Loucy (cell line): Measurements from ENCODE around the gene ABCC4.

Experiments
- H2AFZ ChIP-seq: fragments of 200-600 bp; sonication (generic); 2 replicates; pipeline ENCODE4 v1.6.0; 2016; ENCODE audit warnings: antibody characterized with exemption, mild to moderate bottlenecking, low read length, moderate library complexity
- H3F3A ChIP-seq: fragments of 200-600 bp; 2 replicates; pipeline ENCODE4 v1.6.0; 2016; ENCODE audit warnings: antibody characterized with exemption, low read depth, mild to moderate bottlenecking
- H3K27me3 ChIP-seq: fragments of 200-600 bp; sonication (generic); 2 replicates; pipeline ENCODE4 v1.6.1; 2014; ENCODE audit warnings: low read length, mild to moderate bottlenecking; ENCODE audit not compliant: insufficient read depth, poor library complexity, severe bottlenecking
- H3K36me3 ChIP-seq: fragments of 200-600 bp; sonication (generic); 2 replicates; pipeline ENCODE4 v1.6.1; 2016; ENCODE audit warnings: low read length; ENCODE audit not compliant: insufficient read depth
- H3K4me1 ChIP-seq: fragments of 200-600 bp; sonication (generic); 2 replicates; pipeline ENCODE4 v1.5.1; 2014; ENCODE audit warnings: low read length, mild to moderate bottlenecking; ENCODE audit not compliant: insufficient read depth, poor library complexity, severe bottlenecking
- H3K4me2 ChIP-seq: fragments of 200-600 bp; sonication (generic); 2 replicates; pipeline ENCODE4 v1.6.0; 2014; ENCODE audit warnings: antibody characterized with exemption, low read length, low read depth, mild to moderate bottlenecking; ENCODE audit not compliant: poor library complexity, severe bottlenecking
- H3K4me3 ChIP-seq: fragments of 200-600 bp; sonication (generic); 2 replicates; pipeline ENCODE4 v1.5.1; 2014; ENCODE audit warnings: low read length, mild to moderate bottlenecking, mixed read lengths; ENCODE audit not compliant: poor library complexity, severe bottlenecking
- H3K79me2 ChIP-seq: fragments of 200-600 bp; sonication (generic); 2 replicates; pipeline ENCODE4 v1.6.1; 2014; ENCODE audit warnings: low read length; ENCODE audit not compliant: insufficient read depth
- H3K9ac ChIP-seq: fragments of 200-600 bp; sonication (generic); 2 replicates; pipeline ENCODE4 v1.6.0; 2014; ENCODE audit warnings: mild to moderate bottlenecking, low read depth, low read length, moderate library complexity; ENCODE audit not compliant: poor library complexity, severe bottlenecking
- H3K9me2 ChIP-seq: fragments of 200-600 bp; sonication (generic); replicated peaks from 2 replicates; pipeline ENCODE4 v1.6.1; 2016; ENCODE audit warnings: low read depth, low read length, mixed read lengths
- H3K9me3 ChIP-seq: fragments of 200-600 bp; sonication (generic); 2 replicates; pipeline ENCODE4 v1.6.1; 2014; ENCODE audit warnings: mild to moderate bottlenecking, antibody characterized with exemption, low read length, low read depth; ENCODE audit not compliant: insufficient read depth
- H4K20me1 ChIP-seq: fragments of 200-600 bp; sonication (generic); 2 replicates; pipeline ENCODE4 v1.6.0; 2014; ENCODE audit warnings: antibody characterized with exemption, low read length, mild to moderate bottlenecking; ENCODE audit not compliant: insufficient read depth, poor library complexity, severe bottlenecking
- CTCF ChIP-seq: fragments of 200-600 bp; sonication (generic); conservative IDR thresholded peaks from 2 replicates; pipeline ENCODE4 v1.5.1; 2014; ENCODE audit warnings: mild to moderate bottlenecking, antibody characterized with exemption, low read length
- EZH2phosphoT487 ChIP-seq: fragments of 200-600 bp; IDR thresholded peaks from 2 replicates; pipeline ENCODE4 v1.6.1; 2018; ENCODE audit warnings: antibody characterized with exemption, mild to moderate bottlenecking, moderate library complexity, borderline replicate concordance

ABCC4 gene

GRCh38 chr13:95307507-95307906 is 6.3 kb upstream of the ABCC4 start:
- H3K9me3 ChIP-seq: no peaks in the 10 kb centered on the region
- no peaks in the 10 kb centered on the region for H3F3A ChIP-seq
- no peaks in the 10 kb centered on the region for H3K36me3 ChIP-seq
- no peaks in the 10 kb centered on the region for H4K20me1 ChIP-seq
- H3K79me2 ChIP-seq: no peaks in the 10 kb centered on the region
- no peaks in the 10 kb centered on the region for H3K9me2 ChIP-seq
- no peaks in the 10 kb centered on the region for H3K27me3 ChIP-seq
- no peak overlapping the region for H3K9ac ChIP-seq
- no peak overlapping the region for H2AFZ ChIP-seq
- TF ChIP-seq EZH2phosphoT487 (no peak), CTCF (no peak)
- no peak overlapping the region for H3K4me3 ChIP-seq
- H3K4me2 ChIP-seq: no peak overlapping the region
- no peaks in the 10 kb centered on the region for H3K4me1 ChIP-seq

GRCh38 chr13:95304453-95304852 is 3.2 kb upstream of the ABCC4 start:
- Histone ChIP-seq H3K9me3 (no peaks in the 10 kb centered on the region), H3K36me3 (no peaks in the 10 kb centered on the region), H2AFZ (no peak overlapping the region), H3K79me2 (0 out of 2 replicates have a peak, but pooled peaks cover 8% of the 10 kb centered on the region), H3K4me3 (no peak overlapping the region), H3K9me2 (no peaks in the 10 kb centered on the region), H4K20me1 (no peaks in the 10 kb centered on the region), H3F3A (no peaks in the 10 kb centered on the region), H3K4me1 (peaks cover 11% of the 10 kb centered on the region), H3K9ac (no peak overlapping the region), H3K4me2 (no peak overlapping the region), H3K27me3 (no peaks in the 10 kb centered on the region)
- no peak for TF ChIP-seq EZH2phosphoT487
- no peak for TF ChIP-seq CTCF

- H4K20me1 ChIP-seq: no peaks in the 10 kb centered on the region
- H3K4me1 ChIP-seq: peaks cover 17% of the 10 kb centered on the region
- H3K9me2 ChIP-seq: no peaks in the 10 kb centered on the region
- H3K9me3 ChIP-seq: no peaks in the 10 kb centered on the region
- H3K9ac ChIP-seq: peak overlapping the region; percentile 91
- TF ChIP-seq EZH2phosphoT487 (no peak), CTCF (no peak)
- H3F3A ChIP-seq: no peaks in the 10 kb centered on the region
- H2AFZ ChIP-seq: peak overlapping the region; percentile 97
- H3K27me3 ChIP-seq: no peaks in the 10 kb centered on the region
- H3K79me2 ChIP-seq: peaks cover 12% of the 10 kb centered on the region; the same call in 1 of the 2 replicates
- H3K36me3 ChIP-seq: no peaks in the 10 kb centered on the region
- H3K4me3 ChIP-seq: peak overlapping the region; percentile 95
- peak overlapping the region; percentile 71 for H3K4me2 ChIP-seq
Measured at GRCh38 chr13:95301968-95302393, 730 bp upstream of the ABCC4 start.
